Measurements from ENCODE around the gene CKAP2L. TPM values are rescaled to one million over a fixed set of nuclear protein-coding genes. Genes with fewer than 3 reads are reported as not detected.
A peak's percentile ranks its signal among the peaks of the same experiment; 100 is the strongest.

CKAP2L gene
- total and polyA plus RNA-seq, 9 of the 15 experiments (the other 6 are each of a cell fraction or from before 2014, with no cell fraction given): 10.4 to 21.9 (median 14.2) TPM

- Histone ChIP-seq H2AFZ (ENCODE audit: low read depth, low read length) (peak within 1 kb of the TSS; percentile 79), H3K4me2 (ENCODE audit: insufficient read depth, low read length) (peak within 1 kb of the TSS; percentile 56), H3K27ac (ENCODE audit: extremely low read depth, low read depth, low read length) (no peak within 1 kb of the TSS), H3K9me1 (ENCODE audit: control insufficient read depth, insufficient read depth, low read length) (no peaks in the 10 kb centered on the region), H3K27me3 (ENCODE audit: control insufficient read depth in 2 of 2, insufficient read depth in 2 of 2, low read length in 2 of 2) (no peaks in the 10 kb centered on the region), H3K9me3 (replicated peaks; ENCODE audit: control insufficient read depth, insufficient read depth, low read depth, low read length) (no peaks in the 10 kb centered on the region), H3K4me1 (replicated peaks in 1 of 2; ENCODE audit: control insufficient read depth in 2 of 2, insufficient read depth in 2 of 2, low read length in 2 of 2) (peaks cover 0 to 35% of the 10 kb centered on the region in 2 experiments; a peak in 4 of 5 replicates), H3K79me2 (ENCODE audit: control insufficient read depth, insufficient read depth, low read length) (no peaks in the 10 kb centered on the region), H3K36me3 (ENCODE audit: control insufficient read depth, insufficient read depth, low read length) (no peaks in the 10 kb centered on the region), H3K4me3 (no peak within 1 kb of the TSS), H3K9ac (ENCODE audit: insufficient read depth in 1 of 2, low read depth in 2 of 2, low read length in 2 of 2) (peak within 1 kb of the TSS in 1 of 2 experiments; percentile 13; a peak in 1 of 4 replicates), H4K20me1 (replicated peaks; ENCODE audit: control insufficient read depth, insufficient read depth, low read length) (no peaks in the 10 kb centered on the region)
- POLR2A ChIA-PET: interaction anchor here (0.7 to 1.2 kb wide), 4 partner anchors 10 to 38 kb away, joined by 3 to 5 read pairs (median 3); no protein-coding TSS in a partner anchor
- 7% methylated on average over 13 of the region's 13 CpGs for WGBS (ENCODE audit: insufficient coverage, low coverage, missing lambda C conversion rate)
- FAIRE-seq (peak; percentile 76), ATAC-seq (peak; percentile 84), DNase-seq (ENCODE audit: extremely low read depth in 1 of 4, low spot score in 3 of 4) (peak; percentile 36 to 65 (median 45))
- CTCF ChIA-PET (ENCODE audit: low intra/inter-chr PET ratio): no interaction called here
- BruUV-seq (replicated peaks): no TSS peak
- intact Hi-C loops (cut with micrococcal nuclease) (no loop called here), in situ Hi-C loops (cut with MboI) (no loop called here)
- TF ChIP-seq MXI1 (IDR thresholded peaks at IDR 0.05; ENCODE audit: low read depth, low read length) (no peak), HDAC1 (IDR thresholded peaks at IDR 0.05) (no peak), TAF9B (IDR thresholded peaks at IDR 0.05; ENCODE audit: partially characterized antibody) (no peak), RBM17 (IDR thresholded peaks at IDR 0.05; ENCODE audit: borderline replicate concordance, low read depth, low read length) (no peak), NFE2L1 (tag; IDR thresholded peaks at IDR 0.05; ENCODE audit: borderline replicate concordance, low read depth) (no peak), SLC30A9 (CRISPR knock-in tag; IDR thresholded peaks at IDR 0.05) (no peak), KAT7 (CRISPR knock-in tag; IDR thresholded peaks at IDR 0.05; ENCODE audit: borderline replicate concordance) (0 out of 2 replicates have a peak, but pooled peaks have one; percentile 55), EWSR1 (IDR thresholded peaks at IDR 0.05; ENCODE audit: borderline replicate concordance, low read depth, partially characterized antibody) (no peak), SPI1 (IDR thresholded peaks at IDR 0.05; ENCODE audit: borderline replicate concordance, low read depth, low read length) (peak; percentile 69; the same call in 1 of the 2 replicates), SMARCE1 (IDR thresholded peaks at IDR 0.05) (0 out of 2 replicates have a peak, but pooled peaks have one; percentile 26), HNRNPH1 (optimal IDR thresholded peaks at IDR 0.05; ENCODE audit: low read depth, low read length) (no peak)
- TF ChIP-seq, protein P1, sequence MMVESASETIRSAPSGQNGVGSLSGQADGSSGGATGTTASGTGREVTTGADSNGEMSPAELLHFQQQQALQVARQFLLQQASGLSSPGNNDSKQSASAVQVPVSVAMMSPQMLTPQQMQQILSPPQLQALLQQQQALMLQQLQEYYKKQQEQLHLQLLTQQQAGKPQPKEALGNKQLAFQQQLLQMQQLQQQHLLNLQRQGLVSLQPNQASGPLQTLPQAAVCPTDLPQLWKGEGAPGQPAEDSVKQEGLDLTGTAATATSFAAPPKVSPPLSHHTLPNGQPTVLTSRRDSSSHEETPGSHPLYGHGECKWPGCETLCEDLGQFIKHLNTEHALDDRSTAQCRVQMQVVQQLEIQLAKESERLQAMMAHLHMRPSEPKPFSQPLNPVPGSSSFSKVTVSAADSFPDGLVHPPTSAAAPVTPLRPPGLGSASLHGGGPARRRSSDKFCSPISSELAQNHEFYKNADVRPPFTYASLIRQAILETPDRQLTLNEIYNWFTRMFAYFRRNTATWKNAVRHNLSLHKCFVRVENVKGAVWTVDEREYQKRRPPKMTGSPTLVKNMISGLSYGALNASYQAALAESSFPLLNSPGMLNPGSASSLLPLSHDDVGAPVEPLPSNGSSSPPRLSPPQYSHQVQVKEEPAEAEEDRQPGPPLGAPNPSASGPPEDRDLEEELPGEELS (CRISPR knock-in tag; IDR thresholded peaks at IDR 0.05; ENCODE audit: borderline replicate concordance): no peak
- TF ChIP-seq, protein P2, sequence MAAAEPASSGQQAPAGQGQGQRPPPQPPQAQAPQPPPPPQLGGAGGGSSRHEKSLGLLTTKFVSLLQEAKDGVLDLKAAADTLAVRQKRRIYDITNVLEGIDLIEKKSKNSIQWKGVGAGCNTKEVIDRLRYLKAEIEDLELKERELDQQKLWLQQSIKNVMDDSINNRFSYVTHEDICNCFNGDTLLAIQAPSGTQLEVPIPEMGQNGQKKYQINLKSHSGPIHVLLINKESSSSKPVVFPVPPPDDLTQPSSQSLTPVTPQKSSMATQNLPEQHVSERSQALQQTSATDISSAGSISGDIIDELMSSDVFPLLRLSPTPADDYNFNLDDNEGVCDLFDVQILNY (CRISPR knock-in tag; IDR thresholded peaks at IDR 0.05): no peak
- TF ChIP-seq, protein P3, sequence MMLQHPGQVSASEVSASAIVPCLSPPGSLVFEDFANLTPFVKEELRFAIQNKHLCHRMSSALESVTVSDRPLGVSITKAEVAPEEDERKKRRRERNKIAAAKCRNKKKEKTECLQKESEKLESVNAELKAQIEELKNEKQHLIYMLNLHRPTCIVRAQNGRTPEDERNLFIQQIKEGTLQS (IDR thresholded peaks at IDR 0.05): peak; percentile 52; the same call in 1 of the 2 replicates
- TF ChIP-seq, protein P3 (CRISPR knock-in tag; conservative IDR thresholded peaks at IDR 0.05): no peak
These were observed 20.1 kb upstream of the CKAP2L start, which contains the start of gene IL1A for GRCh38 chr2:112784199-112785189. Gene IL1A, minus strand, starts transcription at chr2:112784493. Its CDS starts 723 bp downstream, at chr2:112783770.
